ENCODE results near the gene PAGE4.

DNA sequence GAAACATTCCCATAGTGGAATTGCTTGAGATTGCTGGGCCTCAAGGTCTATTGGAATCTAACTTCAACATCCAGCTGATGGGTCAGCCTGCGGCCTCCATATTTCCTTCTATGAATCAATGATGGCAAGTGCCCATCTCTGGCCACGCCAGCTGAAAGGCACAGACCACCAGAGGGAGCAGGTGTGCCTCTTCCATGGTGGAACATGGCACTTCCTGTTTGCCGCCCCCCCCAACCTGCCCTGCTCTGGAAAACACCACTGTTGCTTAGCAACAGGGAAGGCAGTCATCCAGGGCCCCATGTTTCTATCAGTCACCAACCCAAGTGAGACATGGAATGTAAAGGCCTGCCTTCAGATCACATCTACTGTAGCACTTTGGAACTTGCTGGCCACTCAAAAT lies 11.6 kb downstream of the PAGE4 start:
- TF ChIP-seq, protein P1, sequence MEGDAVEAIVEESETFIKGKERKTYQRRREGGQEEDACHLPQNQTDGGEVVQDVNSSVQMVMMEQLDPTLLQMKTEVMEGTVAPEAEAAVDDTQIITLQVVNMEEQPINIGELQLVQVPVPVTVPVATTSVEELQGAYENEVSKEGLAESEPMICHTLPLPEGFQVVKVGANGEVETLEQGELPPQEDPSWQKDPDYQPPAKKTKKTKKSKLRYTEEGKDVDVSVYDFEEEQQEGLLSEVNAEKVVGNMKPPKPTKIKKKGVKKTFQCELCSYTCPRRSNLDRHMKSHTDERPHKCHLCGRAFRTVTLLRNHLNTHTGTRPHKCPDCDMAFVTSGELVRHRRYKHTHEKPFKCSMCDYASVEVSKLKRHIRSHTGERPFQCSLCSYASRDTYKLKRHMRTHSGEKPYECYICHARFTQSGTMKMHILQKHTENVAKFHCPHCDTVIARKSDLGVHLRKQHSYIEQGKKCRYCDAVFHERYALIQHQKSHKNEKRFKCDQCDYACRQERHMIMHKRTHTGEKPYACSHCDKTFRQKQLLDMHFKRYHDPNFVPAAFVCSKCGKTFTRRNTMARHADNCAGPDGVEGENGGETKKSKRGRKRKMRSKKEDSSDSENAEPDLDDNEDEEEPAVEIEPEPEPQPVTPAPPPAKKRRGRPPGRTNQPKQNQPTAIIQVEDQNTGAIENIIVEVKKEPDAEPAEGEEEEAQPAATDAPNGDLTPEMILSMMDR (IDR thresholded peaks at IDR 0.05), result peak in 3 of 7 experiments; percentile 14 to 52 (median 28)
- TF ChIP-seq POLR2A (IDR thresholded peaks at IDR 0.05) (no peak), EP300 (IDR thresholded peaks at IDR 0.05) (no peak)
